ENCODE data around the gene SNAPC2. TPM values are rescaled to one million over a fixed set of nuclear protein-coding genes. Genes with fewer than 3 reads are reported as not detected.

Gene SNAPC2
- polyA plus RNA-seq, 1 donor (not counting 4 experiments of a cell fraction or from before 2014, with no cell fraction given), result 10.7 TPM

GRCh38 chr19:7915250-7916102 lies 4.7 kb upstream of the SNAPC2 start:
- no peak for FAIRE-seq
- TF ChIP-seq CTCF (optimal IDR thresholded peaks at IDR 0.05 in 1 of 3, IDR thresholded peaks at IDR 0.05 in 1 of 3, conservative IDR thresholded peaks at IDR 0.05 in 1 of 3; ENCODE audit: extremely low read depth in 1 of 3, insufficient read depth in 2 of 3, low read length in 3 of 3), result no peak
- TF ChIP-seq EZH2 (IDR thresholded peaks at IDR 0.05; ENCODE audit: low read length), result peak; percentile 65
- Histone ChIP-seq H3K4me3 (ENCODE audit: control insufficient read depth in 2 of 3, extremely low read depth in 1 of 3, insufficient read depth in 2 of 3, low read depth in 1 of 3, low read length in 3 of 3) (peak overlapping the region in 1 of 3 experiments; percentile 59), H3K27me3 (ENCODE audit: control insufficient read depth, extremely low read depth, insufficient read depth, low read length) (peaks cover 24% of the 10 kb centered on the region), H4K20me1 (ENCODE audit: control insufficient read depth, extremely low read depth, insufficient read depth, low read length) (no peaks in the 10 kb centered on the region), H3K27ac (ENCODE audit: control insufficient read depth, insufficient read depth, low read length) (no peak overlapping the region), H3K4me1 (ENCODE audit: control insufficient read depth, extremely low read depth, insufficient read depth, low read length) (peaks cover 15% of the 10 kb centered on the region), H3K9me3 (ENCODE audit: control insufficient read depth, low read depth, low read length) (no peaks in the 10 kb centered on the region), H3K79me2 (ENCODE audit: control insufficient read depth, insufficient read depth, low read length) (no peaks in the 10 kb centered on the region), H3K9ac (ENCODE audit: control insufficient read depth, extremely low read depth, insufficient read depth, low read length) (peak overlapping the region; percentile 40), H3K9me1 (ENCODE audit: control insufficient read depth, extremely low read depth, insufficient read depth, low read length) (no peaks in the 10 kb centered on the region), H3K36me3 (ENCODE audit: control insufficient read depth in 2 of 2, extremely low read depth in 1 of 2, insufficient read depth in 2 of 2, low read length in 2 of 2) (peaks cover 3 to 5% of the 10 kb centered on the region in 2 experiments), H3K4me2 (ENCODE audit: control insufficient read depth, extremely low read depth, insufficient read depth, low read depth, low read length) (peak overlapping the region; percentile 81), H2AFZ (ENCODE audit: control insufficient read depth, low read length) (no peak overlapping the region)
- dilution Hi-C loops (cut with MboI; ENCODE audit: extremely low pct_ligation_motif_present, low sequenced_read_pairs), result no loop called here
- no peak for DNase-seq (ENCODE audit: low read depth, low spot score)

DNA sequence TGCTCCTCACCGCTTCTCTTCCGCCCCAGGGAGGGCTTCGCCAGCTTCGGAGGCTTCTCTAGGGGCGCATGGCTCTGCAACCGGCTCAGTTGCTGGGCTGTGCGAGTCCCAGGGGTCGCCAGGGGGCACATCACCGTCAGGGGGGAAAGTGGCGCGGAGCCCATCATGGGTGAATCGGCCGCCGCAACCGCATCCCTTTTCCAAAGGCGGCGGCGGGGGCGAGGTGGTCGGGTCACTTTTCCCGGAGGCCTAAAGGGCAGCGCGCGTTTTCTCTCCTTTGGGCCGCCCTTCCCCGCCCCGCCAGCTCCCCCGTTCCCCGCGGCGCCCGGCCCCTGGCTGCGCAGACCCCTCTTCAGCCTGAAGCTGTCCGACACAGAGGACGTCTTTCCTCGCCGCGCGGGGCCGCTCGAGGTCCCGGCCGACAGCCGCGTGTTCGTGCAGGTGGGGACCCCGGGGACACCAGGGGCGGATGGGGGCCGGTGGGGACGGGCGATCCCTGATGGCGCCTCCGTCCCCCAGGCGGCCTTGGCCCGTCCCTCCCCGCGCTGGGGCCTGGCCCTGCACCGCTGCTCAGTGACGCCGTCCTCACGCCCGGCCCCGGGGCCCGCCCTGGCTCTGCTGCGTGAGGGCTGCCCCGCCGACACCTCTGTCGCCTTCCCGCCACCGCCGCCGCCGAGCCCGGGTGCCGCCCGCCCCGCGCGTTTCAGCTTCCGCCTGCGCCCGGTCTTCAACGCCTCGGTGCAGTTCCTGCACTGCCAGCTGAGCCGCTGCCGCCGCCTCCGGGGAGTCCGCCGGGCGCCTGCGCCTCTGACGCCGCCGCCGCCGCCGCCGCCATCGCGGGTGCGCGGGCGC lies 3.8 kb upstream of the SNAPC2 start:
- H3K4me1 ChIP-seq (ENCODE audit: control insufficient read depth, extremely low read depth, insufficient read depth, low read length), result peaks cover 17% of the 10 kb centered on the region
- no peaks in the 10 kb centered on the region for H3K79me2 ChIP-seq (ENCODE audit: control insufficient read depth, insufficient read depth, low read length)
- H3K27me3 ChIP-seq (ENCODE audit: control insufficient read depth, extremely low read depth, insufficient read depth, low read length), result peaks cover 24% of the 10 kb centered on the region
- H3K4me3 ChIP-seq (ENCODE audit: control insufficient read depth in 2 of 3, extremely low read depth in 1 of 3, insufficient read depth in 2 of 3, low read depth in 1 of 3, low read length in 3 of 3), result peak overlapping the region; percentile 13 to 59 (median 37)
- FAIRE-seq (no peak), DNase-seq (ENCODE audit: low read depth, low spot score) (no peak)
- H3K9me3 ChIP-seq (ENCODE audit: control insufficient read depth, low read depth, low read length), result no peaks in the 10 kb centered on the region
- TF ChIP-seq CTCF (optimal IDR thresholded peaks at IDR 0.05 in 1 of 3, IDR thresholded peaks at IDR 0.05 in 1 of 3, conservative IDR thresholded peaks at IDR 0.05 in 1 of 3; ENCODE audit: extremely low read depth in 1 of 3, insufficient read depth in 2 of 3, low read length in 3 of 3) (no peak), EZH2 (IDR thresholded peaks at IDR 0.05; ENCODE audit: low read length) (peak; percentile 25)
- H3K27ac ChIP-seq (ENCODE audit: control insufficient read depth, insufficient read depth, low read length), result no peak overlapping the region
- H3K9ac ChIP-seq (ENCODE audit: control insufficient read depth, extremely low read depth, insufficient read depth, low read length), result peak overlapping the region; percentile 40
- peaks cover 3 to 5% of the 10 kb centered on the region in 2 experiments for H3K36me3 ChIP-seq (ENCODE audit: control insufficient read depth in 2 of 2, extremely low read depth in 1 of 2, insufficient read depth in 2 of 2, low read length in 2 of 2)
- peak overlapping the region; percentile 81 for H3K4me2 ChIP-seq (ENCODE audit: control insufficient read depth, extremely low read depth, insufficient read depth, low read depth, low read length)
- no peaks in the 10 kb centered on the region for H3K9me1 ChIP-seq (ENCODE audit: control insufficient read depth, extremely low read depth, insufficient read depth, low read length)
- H2AFZ ChIP-seq (ENCODE audit: control insufficient read depth, low read length), result no peak overlapping the region
- H4K20me1 ChIP-seq (ENCODE audit: control insufficient read depth, extremely low read depth, insufficient read depth, low read length), result no peaks in the 10 kb centered on the region
- dilution Hi-C loops (cut with MboI; ENCODE audit: extremely low pct_ligation_motif_present, low sequenced_read_pairs), result no loop called here

All from keratinocyte (primary cell).